ENCODE measurements around the gene EDARADD. TPM values are rescaled to one million over a fixed set of nuclear protein-coding genes. Genes with fewer than 3 reads are reported as not detected.
"Not testable (repeated sequence)": the region's sequence is repeated elsewhere in the genome, so short reads cannot be mapped to it uniquely, and the experiment has no call there.

EDARADD gene
- total RNA-seq, 2 donors from 2014 or later: 2.8 TPM; not detected in 1

- ATAC-seq (ENCODE audit: insufficient number of reproducible peaks, low FRiP score, low read depth) (no peak), DNase-seq (ENCODE audit: low spot score) (no peak)
- Histone ChIP-seq H3K4me3 (peak overlapping the region; percentile 68), H3K27ac (no peak overlapping the region), H3K27me3 (replicated peaks; ENCODE audit: insufficient read depth) (no peaks in the 10 kb centered on the region), H3K9me3 (no peaks in the 10 kb centered on the region), H3K36me3 (no peaks in the 10 kb centered on the region), H3K4me1 (ENCODE audit: control insufficient read depth in 1 of 2, low read depth in 2 of 2) (peaks cover 0 to 21% of the 10 kb centered on the region in 2 donors)
- no peak for TF ChIP-seq CTCF (IDR thresholded peaks at IDR 0.05)
Observed at GRCh38 chr1:236502579-236502971, 108.5 kb downstream of the EDARADD start.

GRCh38 chr1:236502972-236503639, 109.0 kb downstream of the EDARADD start:
- H3K4me3 ChIP-seq: peak overlapping the region; percentile 68
- ATAC-seq (ENCODE audit: insufficient number of reproducible peaks, low FRiP score, low read depth): no peak
- H3K9me3 ChIP-seq: no peaks in the 10 kb centered on the region
- TF ChIP-seq CTCF (IDR thresholded peaks at IDR 0.05): no peak
- no peak overlapping the region for H3K27ac ChIP-seq
- H3K36me3 ChIP-seq: no peaks in the 10 kb centered on the region
- no peak for DNase-seq (ENCODE audit: low spot score)
- H3K4me1 ChIP-seq (ENCODE audit: control insufficient read depth in 1 of 2, low read depth in 2 of 2): peaks cover 0 to 24% of the 10 kb centered on the region in 2 donors
- H3K27me3 ChIP-seq (replicated peaks; ENCODE audit: insufficient read depth): no peaks in the 10 kb centered on the region

GRCh38 chr1:236504338-236504737, 110.3 kb downstream of the EDARADD start:
- H3K27ac ChIP-seq; H3K36me3 ChIP-seq; DNase-seq (ENCODE audit: low spot score); ATAC-seq (ENCODE audit: insufficient number of reproducible peaks, low FRiP score, low read depth); H3K9me3 ChIP-seq; H3K27me3 ChIP-seq (replicated peaks; ENCODE audit: insufficient read depth); H3K4me3 ChIP-seq: not testable (repeated sequence)
- H3K4me1 ChIP-seq (ENCODE audit: control insufficient read depth in 1 of 2, low read depth in 2 of 2): peaks cover 0 to 24% of the 10 kb centered on the region in 2 donors

GRCh38 chr1:236507022-236507700, 113.1 kb downstream of the EDARADD start:
- Histone ChIP-seq H3K27me3 (replicated peaks; ENCODE audit: insufficient read depth) (no peaks in the 10 kb centered on the region), H3K9me3 (no peaks in the 10 kb centered on the region), H3K4me1 (ENCODE audit: control insufficient read depth in 1 of 2, low read depth in 2 of 2) (peaks cover 0 to 28% of the 10 kb centered on the region in 2 donors), H3K36me3 (no peaks in the 10 kb centered on the region), H3K27ac (no peak overlapping the region), H3K4me3 (no peak overlapping the region)
- DNase-seq (ENCODE audit: low spot score): no peak
- TF ChIP-seq CTCF (IDR thresholded peaks at IDR 0.05): no peak
- ATAC-seq (ENCODE audit: insufficient number of reproducible peaks, low FRiP score, low read depth): no peak

GRCh38 chr1:236508593-236509027, 114.5 kb downstream of the EDARADD start:
- peaks cover 0 to 17% of the 10 kb centered on the region in 2 donors for H3K4me1 ChIP-seq (ENCODE audit: control insufficient read depth in 1 of 2, low read depth in 2 of 2)
- no peaks in the 10 kb centered on the region for H3K27me3 ChIP-seq (replicated peaks; ENCODE audit: insufficient read depth)
- H3K36me3 ChIP-seq: no peaks in the 10 kb centered on the region
- DNase-seq (ENCODE audit: low spot score): no peak
- no peak overlapping the region for H3K27ac ChIP-seq
- ATAC-seq (ENCODE audit: insufficient number of reproducible peaks, low FRiP score, low read depth): no peak
- no peak for TF ChIP-seq CTCF (IDR thresholded peaks at IDR 0.05)
- H3K4me3 ChIP-seq: no peak overlapping the region
- H3K9me3 ChIP-seq: no peaks in the 10 kb centered on the region
